HuH-7 (cell line): ENCODE data around the gene DNAH1.

Source experiments
- DNase-seq: peaks from one replicate; pipeline ENCODE4 v3.0.0; 2011; ENCODE audit warnings: low spot score

Gene DNAH1

GRCh38 chr3:52403271-52403841 lies 87.2 kb downstream of the DNAH1 start:
- no peak for DNase-seq

- DNase-seq = no peak
Measured at GRCh38 chr3:52403955-52404354, 87.8 kb downstream of the DNAH1 start.

GRCh38 chr3:52404391-52404790 lies 88.3 kb downstream of the DNAH1 start:
- no peak for DNase-seq

- DNase-seq = no peak
Measured at GRCh38 chr3:52405066-52405465, 88.9 kb downstream of the DNAH1 start.

GRCh38 chr3:52405601-52406110 lies 89.5 kb downstream of the DNAH1 start:
- DNase-seq = no peak

GRCh38 chr3:52406231-52406661 lies 90.1 kb downstream of the DNAH1 start:
- DNase-seq = no peak

- DNase-seq = no peak
Measured at GRCh38 chr3:52406791-52407510, 90.8 kb downstream of the DNAH1 start.

GRCh38 chr3:52407779-52408178 lies 91.7 kb downstream of the DNAH1 start:
- DNase-seq = no peak

- DNase-seq = no peak
Measured at GRCh38 chr3:52408466-52408865, 92.3 kb downstream of the DNAH1 start.

- no peak for DNase-seq
Measured at GRCh38 chr3:52415800-52416199, 99.7 kb downstream of the DNAH1 start.

- DNase-seq = no peak
Measured at GRCh38 chr3:52420388-52420787, 104.3 kb downstream of the DNAH1 start.

- no peak for DNase-seq
Measured at GRCh38 chr3:52422669-52423068, 106.5 kb downstream of the DNAH1 start.

- no peak for DNase-seq
Measured at GRCh38 chr3:52423173-52423572, 107.1 kb downstream of the DNAH1 start.

- DNase-seq = no peak
Measured at GRCh38 chr3:52428151-52429005, 112.3 kb downstream of the DNAH1 start.

GRCh38 chr3:52429031-52429430 lies 112.9 kb downstream of the DNAH1 start:
- DNase-seq = no peak

GRCh38 chr3:52429779-52430415 lies 113.8 kb downstream of the DNAH1 start:
- no peak for DNase-seq

- no peak for DNase-seq
Measured at GRCh38 chr3:52430416-52430810, 114.3 kb downstream of the DNAH1 start.

GRCh38 chr3:52431459-52432223 lies 115.5 kb downstream of the DNAH1 start:
- DNase-seq = no peak

GRCh38 chr3:52432225-52432624 lies 116.1 kb downstream of the DNAH1 start:
- no peak for DNase-seq

- DNase-seq = no peak
Measured at GRCh38 chr3:52432691-52433141, 116.6 kb downstream of the DNAH1 start.

GRCh38 chr3:52433328-52433995 lies 117.3 kb downstream of the DNAH1 start:
- DNase-seq = no peak
